Right lobe of liver (tissue), 6 donors: ENCODE results near the gene FOXP1. TPM values are rescaled to one million over a fixed set of nuclear protein-coding genes. Genes with fewer than 3 reads are reported as not detected.

ENCODE experiments used
- ATAC-seq, 4 donors: fragments of 200-7000 bp; cut with Tn5 transposase; one replicate each; pipeline ENCODE4 v1.9.1; 2020; ENCODE audit warnings: mild to moderate bottlenecking in 4 of 4, moderate library complexity in 4 of 4
- DNase-seq, 3 donors: peaks; one replicate each; pipeline ENCODE4 v3.0.0-alpha.2; 2020
- H3K27ac ChIP-seq, 3 donors: fragments of 200-600 bp; one replicate each; pipeline ENCODE4 v1.8.0; 2022
- H3K27me3 ChIP-seq, 2 donors: fragments of 200-600 bp; one replicate each; pipeline ENCODE4 v1.8.0; 2022
- H3K36me3 ChIP-seq, 4 donors: fragments of 200-600 bp; sonication (generic) in 1 of 4; one replicate each; pipeline versions ENCODE4 v1.5.1 to v1.8.0; 2017 to 2022; ENCODE audit warnings: control low read depth in 1 of 4
- H3K4me1 ChIP-seq, 4 donors: fragments of 200-600 bp; sonication (generic) in 1 of 4; one replicate each; pipeline versions ENCODE4 v1.5.1 to v1.8.0; 2017 to 2022; ENCODE audit warnings: control low read depth in 1 of 4
- H3K4me3 ChIP-seq, 3 donors: fragments of 200-600 bp; one replicate each; pipeline ENCODE4 v1.8.0; 2022
- H3K9me3 ChIP-seq, 4 donors: fragments of 200-600 bp; sonication (generic) in 1 of 4; one replicate each; pipeline versions ENCODE4 v1.5.1 to v1.8.0; 2017 to 2022; ENCODE audit warnings: control low read depth in 1 of 4
- CTCF ChIP-seq, 4 donors: fragments of 200-600 bp in 3 of 4; fragments of 450-650 bp in 1 of 4; IDR thresholded peaks; one replicate each; pipeline versions ENCODE4 v1.5.1 to v1.8.0; 2016 to 2022; ENCODE audit warnings: antibody characterized with exemption in 4 of 4, mild to moderate bottlenecking in 2 of 4
- POLR2A ChIP-seq: fragments of 450-650 bp; IDR thresholded peaks from one replicate; pipeline ENCODE4 v1.6.1; 2017; ENCODE audit warnings: antibody characterized with exemption, mild to moderate bottlenecking
- WGBS: methylation state at CpG from one replicate; pipeline ENCODE4 v1.1.6; 2018; ENCODE audit warnings: low coverage, low lambda C conversion rate; ENCODE audit not compliant: insufficient coverage; ENCODE audit errors: missing lambda C conversion rate; 5-methylcytosine and 5-hydroxymethylcytosine counted together
- intact Hi-C, 2 donors: fragments of 100-400 bp; cut with DNase I; formaldehyde crosslinking; loops; one replicate each; pipeline versions ENCODE4 v1.11.2 to v1.14.1; 2022
- total RNA-seq, 6 experiments: library from RNA; depleted of rRNA in 2 of 6; stranded (reverse); fragments of >200 nt in 2 of 6; fragmentation: NEBNext Ultra II Directional in 3 of 6; extraction: Animal tissue kit (Norgen Biotek cat#: 25700) in 3 of 6; gene quantifications; one replicate each; pipeline versions ENCODE4 v1.1.0 to v1.2.4, GENCODE V29; 2016 to 2023
- donor health status: DM: no; HTN: yes; CAD: no.
- donor health status: DM: no; HTN: no; CAD: no.
- donor health status: DM: no; HTN: no; CAD: no.
- donor health status: DM: no; HTN: yes; CAD: no.
- donor health status: DM: no; HTN: yes; CAD: no.

FOXP1 gene
- total RNA-seq, 6 experiments from 2014 or later = 26.7 to 47.7 (median 35.2) TPM

- Histone ChIP-seq H3K9me3 (no peaks in the 10 kb centered on the region), H3K4me1 (peaks cover 0 to 14% (median 5%) of the 10 kb centered on the region in 4 donors), H3K4me3 (no peak overlapping the region), H3K36me3 (no peaks in the 10 kb centered on the region), H3K27ac (no peak overlapping the region), H3K27me3 (no peaks in the 10 kb centered on the region)
- TF ChIP-seq CTCF (IDR thresholded peaks at IDR 0.05) (no peak), POLR2A (no peak)
- DNase-seq = no peak
- ATAC-seq = no peak
- 65% methylated on average over 6 of the region's 8 CpGs for WGBS
- intact Hi-C loops = no loop called here
Measured at GRCh38 chr3:71078723-71079525, 504.6 kb downstream of the FOXP1 start.

GRCh38 chr3:71078199-71078598 is 505.3 kb downstream of the FOXP1 start:
- no peak for DNase-seq
- H3K9me3 ChIP-seq = no peaks in the 10 kb centered on the region
- H3K36me3 ChIP-seq = no peaks in the 10 kb centered on the region
- H3K27me3 ChIP-seq = no peaks in the 10 kb centered on the region
- WGBS = 93% methylated on average over 3 of the region's 3 CpGs
- ATAC-seq = no peak
- no peak overlapping the region for H3K27ac ChIP-seq
- intact Hi-C loops = no loop called here
- H3K4me1 ChIP-seq = peaks cover 0 to 11% (median 5%) of the 10 kb centered on the region in 4 donors
- no peak overlapping the region for H3K4me3 ChIP-seq
- TF ChIP-seq POLR2A = no peak
- no peak for TF ChIP-seq CTCF (IDR thresholded peaks at IDR 0.05)

- DNase-seq (no peak), ATAC-seq (peak in 1 of 4 donors; percentile 20)
- peaks cover 0 to 11% (median 5%) of the 10 kb centered on the region in 4 donors for H3K4me1 ChIP-seq
- no peak overlapping the region for H3K4me3 ChIP-seq
- H3K27me3 ChIP-seq = no peaks in the 10 kb centered on the region
- H3K27ac ChIP-seq = no peak overlapping the region
- TF ChIP-seq CTCF (IDR thresholded peaks at IDR 0.05) = no peak
- no peak for TF ChIP-seq POLR2A
- no peaks in the 10 kb centered on the region for H3K9me3 ChIP-seq
- H3K36me3 ChIP-seq = no peaks in the 10 kb centered on the region
- 60% methylated on average over 3 of the region's 3 CpGs for WGBS
- intact Hi-C loops = no loop called here
Measured at GRCh38 chr3:71077070-71077469, 506.5 kb downstream of the FOXP1 start.

GRCh38 chr3:71076361-71077002 is 507.0 kb downstream of the FOXP1 start:
- WGBS = 100% methylated on average over 3 of the region's 5 CpGs
- H3K36me3 ChIP-seq = no peaks in the 10 kb centered on the region
- DNase-seq (no peak), ATAC-seq (peak in 3 of 4 donors; percentile 16 to 74 (median 41))
- no peak for TF ChIP-seq POLR2A
- TF ChIP-seq CTCF (IDR thresholded peaks at IDR 0.05) = no peak
- no peaks in the 10 kb centered on the region for H3K27me3 ChIP-seq
- H3K4me3 ChIP-seq = no peak overlapping the region
- H3K27ac ChIP-seq = no peak overlapping the region
- H3K9me3 ChIP-seq = no peaks in the 10 kb centered on the region
- H3K4me1 ChIP-seq = peaks cover 0 to 11% (median 5%) of the 10 kb centered on the region in 4 donors
- intact Hi-C loops = no loop called here
